T-helper 1 cell treated with Interleukin-12 subunit alpha and Interleukin-12 subunit beta and Interleukin-4 antibody, amounts not matched to agents 30 ng/mL and 1 ng/mL, for 36 hours (primary cell): Measurements from ENCODE around the gene TBC1D22B. TPM values are rescaled to one million over a fixed set of nuclear protein-coding genes. Genes with fewer than 3 reads are reported as not detected.

Experiments
- intact Hi-C: fragments of 100-400 bp; cut with micrococcal nuclease; formaldehyde crosslinking; loops from one replicate; pipeline ENCODE4 v1.15.1; 2024
- total RNA-seq: library from RNA; stranded (reverse); gene quantifications from 2 replicates; pipeline ENCODE4 v1.2.3, GENCODE V29; 2022

TBC1D22B gene
- total RNA-seq, 1 donor from 2014 or later = 26.8 TPM

- intact Hi-C loops = no loop called here
Observed at GRCh38 chr6:37239526-37239925, 18.0 kb upstream of the TBC1D22B start.

GRCh38 chr6:37239950-37240713 is 17.4 kb upstream of the TBC1D22B start:
- intact Hi-C loops = loop anchor here (1.0 kb wide), 1 partner anchor 17 kb away; the partner anchor contains the start of gene TBC1D22B

- intact Hi-C loops = no loop called here
Observed at GRCh38 chr6:37241131-37241530, 16.4 kb upstream of the TBC1D22B start.

GRCh38 chr6:37241775-37242428 is 15.7 kb upstream of the TBC1D22B start:
- intact Hi-C loops = no loop called here

GRCh38 chr6:37242429-37243052 is 15.0 kb upstream of the TBC1D22B start:
- intact Hi-C loops = no loop called here

- intact Hi-C loops = no loop called here
Observed at GRCh38 chr6:37243131-37243815, 14.3 kb upstream of the TBC1D22B start.

GRCh38 chr6:37243816-37244370 is 13.7 kb upstream of the TBC1D22B start:
- intact Hi-C loops = no loop called here

- intact Hi-C loops = no loop called here
Observed at GRCh38 chr6:37244430-37245310, 12.9 kb upstream of the TBC1D22B start.

- intact Hi-C loops = no loop called here
Observed at GRCh38 chr6:37251211-37251780, 6.3 kb upstream of the TBC1D22B start.

- intact Hi-C loops = no loop called here
Observed at GRCh38 chr6:37253486-37254007, 4.0 kb upstream of the TBC1D22B start.

- intact Hi-C loops = loop anchor here (5.0 kb wide), 1 partner anchor 177 kb away; the partner anchor contains the start of gene CMTR1
Observed at GRCh38 chr6:37254881-37255280, 2.7 kb upstream of the TBC1D22B start.

GRCh38 chr6:37256692-37257319 is 766 bp upstream of the TBC1D22B start:
- intact Hi-C loops = loop anchor here (1.0 to 5.0 kb wide), 4 partner anchors 17 to 372 kb away; partner anchors contain the start of genes C6orf89 and CMTR1

- intact Hi-C loops = loop anchor here (1.0 to 5.0 kb wide), 4 partner anchors 17 to 372 kb away; partner anchors contain the start of genes C6orf89 and CMTR1
Observed at GRCh38 chr6:37257320-37257633, 295 bp upstream of the TBC1D22B start.

- intact Hi-C loops = loop anchor here (5.0 kb wide), 1 partner anchor 174 kb away; the partner anchor contains the start of gene CMTR1
Observed at GRCh38 chr6:37258405-37259105, 983 bp downstream of the TBC1D22B start.

- intact Hi-C loops = loop anchor here (5.0 kb wide), 1 partner anchor 173 kb away; the partner anchor contains the start of gene CMTR1
Observed at GRCh38 chr6:37259191-37259590, 1.6 kb downstream of the TBC1D22B start.

GRCh38 chr6:37260040-37260439 is 2.5 kb downstream of the TBC1D22B start:
- intact Hi-C loops = loop anchor here (1.0 to 2.0 kb wide), 6 partner anchors 13 to 348 kb away; no protein-coding TSS in a partner anchor

GRCh38 chr6:37260444-37260843 is 2.9 kb downstream of the TBC1D22B start:
- intact Hi-C loops = loop anchor here (1.0 to 2.0 kb wide), 6 partner anchors 13 to 348 kb away; no protein-coding TSS in a partner anchor

GRCh38 chr6:37261198-37261597 is 3.6 kb downstream of the TBC1D22B start:
- intact Hi-C loops = loop anchor here (2.0 kb wide), 1 partner anchor 212 kb away; no protein-coding TSS in a partner anchor
